Smooth muscle cell (in vitro differentiated cells): ENCODE results near the gene EHD4. TPM values are rescaled to one million over a fixed set of nuclear protein-coding genes. Genes with fewer than 3 reads are reported as not detected.

Source experiments
- DNase-seq: peaks from one replicate; lab custom pipeline; 2025; ENCODE audit not compliant: unreplicated experiment; lab: John Stamatoyannopoulos, UW
- H2AFZ ChIP-seq: fragments of 200-600 bp; sonication (generic); 2 replicates; pipeline ENCODE4 v1.6.0; 2016; ENCODE audit warnings: antibody characterized with exemption, low read depth, mild to moderate bottlenecking
- H3F3A ChIP-seq: fragments of 200-600 bp; sonication (generic); 2 replicates; pipeline ENCODE4 v1.6.0; 2017; ENCODE audit warnings: antibody characterized with exemption, low read depth
- H3K27ac ChIP-seq: fragments of 200-600 bp; sonication (generic); 2 replicates; pipeline ENCODE4 v1.5.1; 2016; ENCODE audit warnings: low read depth, mild to moderate bottlenecking
- H3K27me3 ChIP-seq: fragments of 200-600 bp; sonication (generic); 2 replicates; pipeline ENCODE4 v1.6.1; 2016; ENCODE audit warnings: low read depth, mild to moderate bottlenecking
- H3K36me3 ChIP-seq: fragments of 200-600 bp; sonication (generic); 2 replicates; pipeline ENCODE4 v1.5.1; 2016; ENCODE audit warnings: low read depth
- H3K4me1 ChIP-seq: fragments of 200-600 bp; sonication (generic); 2 replicates; pipeline ENCODE4 v1.5.1; 2016; ENCODE audit warnings: low read depth
- H3K4me2 ChIP-seq: fragments of 200-600 bp; sonication (generic); 2 replicates; pipeline ENCODE4 v1.6.0; 2016; ENCODE audit warnings: mild to moderate bottlenecking
- H3K4me3 ChIP-seq: fragments of 200-600 bp; sonication (generic); 2 replicates; pipeline ENCODE4 v1.5.1; 2016; ENCODE audit warnings: mild to moderate bottlenecking
- H3K79me2 ChIP-seq: fragments of 200-600 bp; sonication (generic); 2 replicates; pipeline ENCODE4 v1.6.0; 2016; ENCODE audit warnings: low read depth, mild to moderate bottlenecking
- H3K9ac ChIP-seq: fragments of 200-600 bp; sonication (generic); 2 replicates; pipeline ENCODE4 v1.6.0; 2016; ENCODE audit warnings: low read depth
- H3K9me3 ChIP-seq: fragments of 200-600 bp; sonication (generic); replicated peaks from 2 replicates; pipeline ENCODE4 v1.5.1; 2016; ENCODE audit warnings: low read depth
- H4K20me1 ChIP-seq: fragments of 200-600 bp; sonication (generic); 2 replicates; pipeline ENCODE4 v1.6.0; 2016; ENCODE audit warnings: low read depth
- CTCF ChIP-seq: fragments of 200-600 bp; sonication (generic); IDR thresholded peaks from 2 replicates; pipeline ENCODE4 v1.5.1; 2017; ENCODE audit warnings: borderline replicate concordance, mild to moderate bottlenecking, antibody characterized with exemption; ENCODE audit not compliant: insufficient read depth, poor library complexity, severe bottlenecking
- WGBS: methylation state at CpG from one replicate; pipeline ENCODE4 v1.1.7; 2016; ENCODE audit warnings: low lambda C conversion rate; 5-methylcytosine and 5-hydroxymethylcytosine counted together
- polyA plus RNA-seq: library from polyadenylated mRNA; unstranded; fragments of >200 nt; fragmentation: Nextera tagmentation; extraction: Ambion mirVana; gene quantifications from 2 replicates; pipeline ENCODE4 v1.2.1, GENCODE V29; 2016
- total RNA-seq: library from RNA; depleted of rRNA; stranded (reverse); fragments of >200 nt; gene quantifications from 2 replicates; pipeline ENCODE4 v1.2.3, GENCODE V29; 2014

EHD4 gene
- total and polyA plus RNA-seq, 2 experiments from 2014 or later, result 11.5 to 15.8 TPM

GRCh38 chr15:42009022-42009421 is 36.7 kb upstream of the EHD4 start:
- Histone ChIP-seq H3K9me3 (no peaks in the 10 kb centered on the region), H3K9ac (no peak overlapping the region), H3K27ac (no peak overlapping the region), H3K4me2 (no peak overlapping the region), H4K20me1 (no peaks in the 10 kb centered on the region), H3K36me3 (no peaks in the 10 kb centered on the region), H3K27me3 (no peaks in the 10 kb centered on the region), H3K79me2 (no peaks in the 10 kb centered on the region), H2AFZ (no peak overlapping the region), H3K4me1 (no peaks in the 10 kb centered on the region), H3K4me3 (no peak overlapping the region), H3F3A (no peaks in the 10 kb centered on the region)
- no peak for TF ChIP-seq CTCF
- DNase-seq, result no peak

GRCh38 chr15:42007386-42007785 is 35.0 kb upstream of the EHD4 start:
- Histone ChIP-seq H3K27ac (no peak overlapping the region), H3F3A (no peaks in the 10 kb centered on the region), H3K4me2 (no peak overlapping the region), H3K36me3 (no peaks in the 10 kb centered on the region), H3K4me1 (no peaks in the 10 kb centered on the region), H3K27me3 (peaks cover 8% of the 10 kb centered on the region), H4K20me1 (no peaks in the 10 kb centered on the region), H3K9ac (no peak overlapping the region), H3K4me3 (no peak overlapping the region), H3K9me3 (no peaks in the 10 kb centered on the region), H2AFZ (no peak overlapping the region), H3K79me2 (no peaks in the 10 kb centered on the region)
- DNase-seq, result no peak
- TF ChIP-seq CTCF, result no peak
- 100% methylated on average over 1 of the region's 1 CpG for WGBS

GRCh38 chr15:42002333-42002732 is 30.0 kb upstream of the EHD4 start:
- no peaks in the 10 kb centered on the region for H3K4me1 ChIP-seq
- peaks cover 9% of the 10 kb centered on the region for H3K27me3 ChIP-seq
- WGBS, result 80% methylated on average over 6 of the region's 6 CpGs
- no peaks in the 10 kb centered on the region for H3K79me2 ChIP-seq
- no peak overlapping the region for H3K4me3 ChIP-seq
- no peaks in the 10 kb centered on the region for H3K9me3 ChIP-seq
- no peak overlapping the region for H3K9ac ChIP-seq
- no peak overlapping the region for H3K4me2 ChIP-seq
- no peaks in the 10 kb centered on the region for H4K20me1 ChIP-seq
- H3F3A ChIP-seq, result no peaks in the 10 kb centered on the region
- H2AFZ ChIP-seq, result no peak overlapping the region
- H3K27ac ChIP-seq, result no peak overlapping the region
- no peak for DNase-seq
- no peak for TF ChIP-seq CTCF
- H3K36me3 ChIP-seq, result no peaks in the 10 kb centered on the region

GRCh38 chr15:42001236-42001635 is 28.9 kb upstream of the EHD4 start:
- H3K27me3 ChIP-seq, result peaks cover 9% of the 10 kb centered on the region
- no peak overlapping the region for H2AFZ ChIP-seq
- H3K9me3 ChIP-seq, result no peaks in the 10 kb centered on the region
- H3K4me2 ChIP-seq, result no peak overlapping the region
- H3K79me2 ChIP-seq, result no peaks in the 10 kb centered on the region
- TF ChIP-seq CTCF, result no peak
- no peaks in the 10 kb centered on the region for H3K4me1 ChIP-seq
- WGBS, result 65% methylated on average over 4 of the region's 4 CpGs
- H3K36me3 ChIP-seq, result no peaks in the 10 kb centered on the region
- no peak overlapping the region for H3K9ac ChIP-seq
- H4K20me1 ChIP-seq, result no peaks in the 10 kb centered on the region
- H3K4me3 ChIP-seq, result no peak overlapping the region
- no peak for DNase-seq
- no peak overlapping the region for H3K27ac ChIP-seq
- no peaks in the 10 kb centered on the region for H3F3A ChIP-seq
